Chondrocyte (in vitro differentiated cells): ENCODE data around the gene COL6A1. TPM values are rescaled to one million over a fixed set of nuclear protein-coding genes. Genes with fewer than 3 reads are reported as not detected.

Source experiments
- DNase-seq: peaks from one replicate; pipeline ENCODE4 v3.0.0; 2021; ENCODE audit warnings: mixed read lengths, low spot score
- H3K27ac Mint-ChIP-seq: one replicate; pipeline ENCODE4 v1.8.0; 2021; ENCODE audit warnings: mild to moderate bottlenecking, moderate library complexity, mixed read lengths; ENCODE audit not compliant: unreplicated experiment
- H3K27me3 Mint-ChIP-seq: 2 replicates; pipeline ENCODE4 v1.8.0; 2021; ENCODE audit warnings: low read depth, mixed read lengths
- H3K36me3 Mint-ChIP-seq: 2 replicates; pipeline ENCODE4 v1.8.0; 2021; ENCODE audit warnings: low read depth, mixed read lengths
- H3K4me1 Mint-ChIP-seq: 2 replicates; pipeline ENCODE4 v1.8.0; 2021; ENCODE audit warnings: low read depth, mild to moderate bottlenecking, mixed read lengths
- H3K4me3 Mint-ChIP-seq: one replicate; pipeline ENCODE4 v1.8.0; 2021; ENCODE audit warnings: mild to moderate bottlenecking, moderate library complexity, mixed read lengths; ENCODE audit not compliant: unreplicated experiment
- H3K9me3 Mint-ChIP-seq: 2 replicates; pipeline ENCODE4 v1.8.0; 2021; ENCODE audit warnings: low read depth, mixed read lengths
- CTCF ChIP-seq: fragments of 200-600 bp; sonication (generic); IDR thresholded peaks from 2 replicates; pipeline ENCODE4 v1.5.0; 2021; ENCODE audit warnings: antibody characterized with exemption, mild to moderate bottlenecking, moderate library complexity
- total RNA-seq: library from RNA; stranded (reverse); gene quantifications from 3 replicates; pipeline ENCODE4 v1.2.1, GENCODE V29; 2021

The COL6A1 gene
- total RNA-seq, 1 donor from 2014 or later = 1,052 TPM

GRCh38 chr21:46021398-46021797, 39.8 kb downstream of the COL6A1 start:
- no peak for TF ChIP-seq CTCF
- Mint-ChIP-seq H3K27ac (no peak overlapping the region), H3K27me3 (no peaks in the 10 kb centered on the region), H3K36me3 (no peaks in the 10 kb centered on the region), H3K4me1 (peaks cover 28% of the 10 kb centered on the region), H3K9me3 (no peaks in the 10 kb centered on the region), H3K4me3 (no peak overlapping the region)
- DNase-seq = no peak

- Mint-ChIP-seq H3K9me3 (no peaks in the 10 kb centered on the region), H3K4me3 (no peak overlapping the region), H3K36me3 (no peaks in the 10 kb centered on the region), H3K27me3 (no peaks in the 10 kb centered on the region), H3K27ac (no peak overlapping the region), H3K4me1 (peaks cover 28% of the 10 kb centered on the region)
- no peak for TF ChIP-seq CTCF
- no peak for DNase-seq
These were observed 40.5 kb downstream of the COL6A1 start for GRCh38 chr21:46021978-46022544.

- H3K27ac Mint-ChIP-seq = no peak overlapping the region
- no peaks in the 10 kb centered on the region for H3K36me3 Mint-ChIP-seq
- H3K4me3 Mint-ChIP-seq = no peak overlapping the region
- peaks cover 34% of the 10 kb centered on the region for H3K4me1 Mint-ChIP-seq
- TF ChIP-seq CTCF = no peak
- no peaks in the 10 kb centered on the region for H3K9me3 Mint-ChIP-seq
- DNase-seq = no peak
- H3K27me3 Mint-ChIP-seq = no peaks in the 10 kb centered on the region
These were observed 41.3 kb downstream of the COL6A1 start for GRCh38 chr21:46022551-46023525.

GRCh38 chr21:46023555-46023954, 42.0 kb downstream of the COL6A1 start:
- DNase-seq = no peak
- H3K36me3 Mint-ChIP-seq = no peaks in the 10 kb centered on the region
- no peak for TF ChIP-seq CTCF
- H3K4me1 Mint-ChIP-seq = peaks cover 41% of the 10 kb centered on the region
- no peak overlapping the region for H3K27ac Mint-ChIP-seq
- H3K9me3 Mint-ChIP-seq = no peaks in the 10 kb centered on the region
- H3K27me3 Mint-ChIP-seq = no peaks in the 10 kb centered on the region
- H3K4me3 Mint-ChIP-seq = no peak overlapping the region

- Mint-ChIP-seq H3K4me3 (no peak overlapping the region), H3K27ac (no peak overlapping the region), H3K4me1 (peaks cover 47% of the 10 kb centered on the region), H3K36me3 (peaks cover 2% of the 10 kb centered on the region), H3K27me3 (no peaks in the 10 kb centered on the region), H3K9me3 (peaks cover 2% of the 10 kb centered on the region)
- no peak for DNase-seq
- TF ChIP-seq CTCF = no peak
These were observed 42.6 kb downstream of the COL6A1 start for GRCh38 chr21:46024141-46024540.
